H1 (cell line): ENCODE measurements around the gene HHAT. TPM values are rescaled to one million over a fixed set of nuclear protein-coding genes. Genes with fewer than 3 reads are reported as not detected.

Experiments used
- CTCF ChIA-PET: fragments of 300-600 bp; sonication (Branson Sonifier 250); formaldehyde crosslinking; loops from one replicate; lab custom pipeline; 2021; ENCODE audit not compliant: partially characterized antibody; lab: Charles Lee
- POLR2A ChIA-PET: fragments of 300-600 bp; sonication (Branson Sonifier 250); formaldehyde crosslinking; loops from one replicate; lab custom pipeline; 2021; ENCODE audit warnings: inconsistent platforms; ENCODE audit not compliant: partially characterized antibody; lab: Charles Lee
- DNase-seq, 2 experiments: peaks; one replicate each; pipeline versions ENCODE4 v3.0.0 to v3.0.0-alpha.2; 2010 to 2022; ENCODE audit warnings: low spot score in 2 of 2, low read depth in 1 of 2, mixed read lengths in 1 of 2
- FAIRE-seq: peaks from 2 replicates; lab custom pipeline; 2011; peaks lifted over from hg19 to GRCh38; lab: Jason Lieb, UNC
- H2AFZ ChIP-seq: 2 replicates; pipeline ENCODE4 v1.8.1; 2012; ENCODE audit warnings: low read length, inconsistent platforms
- H2AK5ac ChIP-seq: 2 replicates; pipeline ENCODE4 v1.6.1; 2013; ENCODE audit warnings: low read depth, low read length
- H2BK120ac ChIP-seq: replicated peaks from 2 replicates; pipeline ENCODE3; 2013; ENCODE audit warnings: low read depth, low read length, inconsistent platforms
- H2BK12ac ChIP-seq: 2 replicates; pipeline ENCODE4 v1.6.1; 2013; ENCODE audit warnings: low read depth, low read length
- H2BK15ac ChIP-seq: 2 replicates; pipeline ENCODE4 v1.6.1; 2013; ENCODE audit warnings: low read length
- H2BK20ac ChIP-seq: 2 replicates; pipeline ENCODE4 v1.6.1; 2013; ENCODE audit warnings: low read length
- H2BK5ac ChIP-seq: 2 replicates; pipeline ENCODE4 v1.6.1; 2013; ENCODE audit warnings: low read depth, low read length
- H3K14ac ChIP-seq: 2 replicates; pipeline ENCODE4 v1.6.1; 2013; ENCODE audit warnings: inconsistent platforms; ENCODE audit not compliant: insufficient read length
- H3K18ac ChIP-seq: 2 replicates; pipeline ENCODE4 v1.6.1; 2013; ENCODE audit warnings: low read length; ENCODE audit errors: extremely low read depth
- H3K23ac ChIP-seq: 2 replicates; pipeline ENCODE4 v1.6.1; 2013; ENCODE audit warnings: inconsistent platforms; ENCODE audit not compliant: insufficient read length
- H3K23me2 ChIP-seq: 2 replicates; pipeline ENCODE4 v1.6.1; 2013; ENCODE audit warnings: low read depth, low read length
- H3K27ac ChIP-seq: 2 replicates; pipeline ENCODE4 v1.6.1; 2011; ENCODE audit warnings: low read depth, low read length, inconsistent platforms
- H3K27me3 ChIP-seq, 4 experiments: replicated peaks in 1 of 4; 1 replicate in 1 of 4; 2 replicates in 3 of 4; pipeline versions ENCODE4 v1.6.1 to v1.8.1; 2011 to 2013; ENCODE audit warnings: low read length in 3 of 4, mild to moderate bottlenecking in 3 of 4, inconsistent platforms in 2 of 4, mixed read lengths in 2 of 4, moderate library complexity in 1 of 4; ENCODE audit not compliant: control insufficient read depth in 3 of 4, insufficient read depth in 3 of 4; ENCODE audit errors: extremely low read depth in 1 of 4
- H3K36me3 ChIP-seq, 4 experiments: 2 replicates each; pipeline versions ENCODE4 v1.6.1 to v1.8.1; 2011 to 2013; ENCODE audit warnings: mild to moderate bottlenecking in 4 of 4, low read length in 3 of 4, moderate library complexity in 2 of 4, control low read depth in 1 of 4, inconsistent platforms in 1 of 4; ENCODE audit not compliant: insufficient read depth in 4 of 4, control insufficient read depth in 2 of 4
- H3K4ac ChIP-seq: replicated peaks from 2 replicates; pipeline ENCODE3; 2013; ENCODE audit warnings: low read length, low read depth, mixed read lengths, inconsistent platforms; ENCODE audit not compliant: insufficient read length
- H3K4me1 ChIP-seq, 4 experiments: replicated peaks in 1 of 4; 1 replicate in 1 of 4; 2 replicates in 3 of 4; pipeline versions ENCODE4 v1.6.1 to v1.8.1; 2011 to 2013; ENCODE audit warnings: low read length in 3 of 4, inconsistent platforms in 2 of 4, mixed read lengths in 1 of 4; ENCODE audit not compliant: insufficient read depth in 4 of 4, control insufficient read depth in 3 of 4
- H3K4me2 ChIP-seq, 2 experiments: 2 replicates each; pipeline versions ENCODE4 v1.6.1 to v1.8.1; 2011 to 2013; ENCODE audit warnings: low read depth in 2 of 2, low read length in 2 of 2, control low read depth in 1 of 2, inconsistent platforms in 1 of 2, mild to moderate bottlenecking in 1 of 2; ENCODE audit not compliant: insufficient read depth in 1 of 2
- H3K4me3 ChIP-seq, 4 experiments: fragments of 200-600, 300-600 bp in 1 of 4; sonication (generic), shearing (Covaris generic), sonication (Bioruptor Twin) in 1 of 4; 2 replicates each; pipeline versions ENCODE4 v1.5.1 to v1.8.1; 2011 to 2016; ENCODE audit warnings: low read length in 4 of 4, low read depth in 3 of 4, control low read depth in 2 of 4, inconsistent platforms in 2 of 4, mild to moderate bottlenecking in 2 of 4, mixed read lengths in 1 of 4, moderate library complexity in 1 of 4; ENCODE audit not compliant: insufficient read depth in 2 of 4; ENCODE audit errors: extremely low read depth in 1 of 4
- H3K56ac ChIP-seq: replicated peaks from 2 replicates; pipeline ENCODE3; 2013; ENCODE audit warnings: low read depth, mild to moderate bottlenecking, mixed read lengths, low read length, inconsistent platforms; ENCODE audit not compliant: insufficient read length
- H3K79me1 ChIP-seq: 2 replicates; pipeline ENCODE4 v1.6.1; 2013; ENCODE audit warnings: low read depth, low read length, control low read depth
- H3K79me2 ChIP-seq, 2 experiments: 2 replicates each; pipeline versions ENCODE4 v1.6.1 to v1.8.1; 2012 to 2013; ENCODE audit warnings: low read length in 2 of 2, mild to moderate bottlenecking in 2 of 2, inconsistent platforms in 1 of 2; ENCODE audit not compliant: insufficient read depth in 2 of 2, control insufficient read depth in 1 of 2
- H3K9ac ChIP-seq, 4 experiments: replicated peaks in 1 of 4; 1 replicate in 1 of 4; 2 replicates in 3 of 4; pipeline versions ENCODE4 v1.6.1 to v1.8.1; 2011 to 2013; ENCODE audit warnings: low read depth in 3 of 4, low read length in 3 of 4, control low read depth in 2 of 4, mild to moderate bottlenecking in 2 of 4, moderate library complexity in 2 of 4, inconsistent platforms in 1 of 4; ENCODE audit errors: extremely low read depth in 1 of 4
- H3K9me3 ChIP-seq, 2 experiments: 2 replicates each; pipeline versions ENCODE4 v1.6.1 to v1.8.1; 2012 to 2013; ENCODE audit warnings: mild to moderate bottlenecking in 2 of 2, moderate library complexity in 2 of 2, control low read depth in 1 of 2, inconsistent platforms in 1 of 2, low read depth in 1 of 2, low read length in 1 of 2, mixed read lengths in 1 of 2; ENCODE audit not compliant: insufficient read depth in 2 of 2
- H4K20me1 ChIP-seq, 2 experiments: replicated peaks in 1 of 2; 2 replicates each; pipeline versions ENCODE3 to v1.8.1; 2011 to 2013; ENCODE audit warnings: inconsistent platforms in 2 of 2, low read length in 2 of 2, mild to moderate bottlenecking in 1 of 2; ENCODE audit not compliant: insufficient read depth in 2 of 2, control insufficient read depth in 1 of 2
- H4K5ac ChIP-seq: 2 replicates; pipeline ENCODE4 v1.6.1; 2013; ENCODE audit warnings: low read length, low read depth, mixed read lengths, inconsistent platforms; ENCODE audit not compliant: insufficient read length
- H4K8ac ChIP-seq: 2 replicates; pipeline ENCODE4 v1.8.0; 2013; ENCODE audit warnings: mild to moderate bottlenecking, moderate library complexity, low read length, inconsistent platforms; ENCODE audit not compliant: insufficient read depth; ENCODE audit errors: extremely low read depth
- H4K91ac ChIP-seq: replicated peaks from 2 replicates; pipeline ENCODE3; 2013; ENCODE audit warnings: low read length, mixed read lengths, inconsistent platforms; ENCODE audit not compliant: insufficient read length
- BACH1 ChIP-seq: IDR thresholded peaks from 2 replicates; pipeline ENCODE4 v1.6.1; 2012; ENCODE audit warnings: low read length, improper control_type of control experiment
- CBX8 ChIP-seq: fragments of 300-800, 300-1000 bp; sonication (generic); IDR thresholded peaks from 2 replicates; pipeline ENCODE4 v1.7.1; 2016; ENCODE audit warnings: low read depth, low read length, borderline replicate concordance
- CREB1 ChIP-seq: IDR thresholded peaks from 2 replicates; pipeline ENCODE4 v1.6.1; 2012; ENCODE audit warnings: inconsistent platforms
- EGR1 ChIP-seq: IDR thresholded peaks from 2 replicates; pipeline ENCODE4 v1.6.1; 2011; ENCODE audit warnings: low read depth, low read length, borderline replicate concordance
- FOSL1 ChIP-seq: IDR thresholded peaks from 2 replicates; pipeline ENCODE4 v1.6.1; 2011; ENCODE audit warnings: mild to moderate bottlenecking, low read depth, low read length, moderate library complexity; ENCODE audit not compliant: insufficient read depth
- GABPA ChIP-seq: IDR thresholded peaks from 2 replicates; pipeline ENCODE4 v1.6.1; 2011; ENCODE audit warnings: mild to moderate bottlenecking, low read length, moderate library complexity, borderline replicate concordance; ENCODE audit not compliant: insufficient read depth
- JUND ChIP-seq: IDR thresholded peaks from 2 replicates; pipeline ENCODE4 v1.6.1; 2011; ENCODE audit warnings: mild to moderate bottlenecking, improper control_type of control experiment, low read length
- KDM5A ChIP-seq: fragments of 200-600 bp; IDR thresholded peaks from 2 replicates; pipeline ENCODE4 v1.7.1; 2012; ENCODE audit warnings: mild to moderate bottlenecking, low read length, inconsistent platforms, mixed read lengths
- NRF1 ChIP-seq: IDR thresholded peaks from 2 replicates; pipeline ENCODE4 v1.6.1; 2011; ENCODE audit warnings: mild to moderate bottlenecking, low read depth, low read length, improper control_type of control experiment
- SAP30 ChIP-seq: fragments of 300-600 bp; sonication (generic); IDR thresholded peaks from 2 replicates; pipeline ENCODE4 v1.7.1; 2012; ENCODE audit warnings: low read length, moderate library complexity, mild to moderate bottlenecking, inconsistent platforms; ENCODE audit not compliant: insufficient read depth, insufficient replicate concordance
- SP2 ChIP-seq: IDR thresholded peaks from 2 replicates; pipeline ENCODE4 v1.6.1; 2012; ENCODE audit warnings: mild to moderate bottlenecking, low read length, inconsistent platforms
- SUZ12 ChIP-seq: fragments of 200-600 bp; sonication (generic); IDR thresholded peaks from 2 replicates; pipeline ENCODE4 v1.6.1; 2012; ENCODE audit warnings: mild to moderate bottlenecking, inconsistent platforms, low read length, moderate library complexity, mixed read lengths
- TCF12 ChIP-seq: IDR thresholded peaks from 2 replicates; pipeline ENCODE4 v1.6.1; 2011; ENCODE audit warnings: low read depth, mild to moderate bottlenecking, low read length
- TEAD4 ChIP-seq: IDR thresholded peaks from 2 replicates; pipeline ENCODE4 v1.6.1; 2012; ENCODE audit warnings: low read depth, low read length, inconsistent platforms, mixed read lengths
- YY1 ChIP-seq: IDR thresholded peaks from 2 replicates; pipeline ENCODE4 v1.6.1; 2011; ENCODE audit warnings: low read depth, mild to moderate bottlenecking, low read length
- WGBS, 2 experiments: shearing (Covaris generic) in 1 of 2; methylation state at CpG; one replicate each; pipeline versions ENCODE4 v1.1.6 to v1.1.7; 2013 to 2015; ENCODE audit warnings: low lambda C conversion rate in 2 of 2, mixed read lengths in 2 of 2, inconsistent platforms in 1 of 2, low coverage in 1 of 2, missing lambda C conversion rate in 1 of 2; ENCODE audit not compliant: insufficient replicate concordance in 2 of 2, insufficient coverage in 1 of 2, insufficient read length in 1 of 2; ENCODE audit errors: extremely low coverage in 1 of 2, missing lambda C conversion rate in 1 of 2; 5-methylcytosine and 5-hydroxymethylcytosine counted together
- polyA plus RNA-seq, 7 experiments: library from polyadenylated mRNA; depleted of rRNA in 3 of 7; stranded (reverse) in 5 of 7; unstranded in 2 of 7; fragments of >200 nt in 5 of 7; fragments of 200-250 nt in 2 of 7; gene quantifications; 1 replicate in 5 of 7; 2 replicates in 1 of 7; 4 replicates in 1 of 7; pipeline versions ENCODE4 v1.2.1 to v1.2.3, GENCODE V29; 2011 to 2013; ENCODE audit warnings: missing spikeins in 2 of 7, mixed read lengths in 2 of 7
- total RNA-seq: library from RNA; stranded (reverse); fragmentation: NEBNext Ultra II Directional; extraction: Animal tissue kit (Norgen Biotek cat#: 25700); gene quantifications from 2 replicates; pipeline ENCODE4 v1.2.1, GENCODE V29; 2021
- TF ChIP-seq, protein P1 (sequence below): IDR thresholded peaks from 2 replicates; pipeline ENCODE4 v1.6.1; 2012; ENCODE audit warnings: inconsistent platforms

The HHAT gene
- total and polyA plus RNA-seq, 2 of the 8 experiments (the other 6 are each of a cell fraction or from before 2014, with no cell fraction given): 0.15 to 0.51 TPM

DNA sequence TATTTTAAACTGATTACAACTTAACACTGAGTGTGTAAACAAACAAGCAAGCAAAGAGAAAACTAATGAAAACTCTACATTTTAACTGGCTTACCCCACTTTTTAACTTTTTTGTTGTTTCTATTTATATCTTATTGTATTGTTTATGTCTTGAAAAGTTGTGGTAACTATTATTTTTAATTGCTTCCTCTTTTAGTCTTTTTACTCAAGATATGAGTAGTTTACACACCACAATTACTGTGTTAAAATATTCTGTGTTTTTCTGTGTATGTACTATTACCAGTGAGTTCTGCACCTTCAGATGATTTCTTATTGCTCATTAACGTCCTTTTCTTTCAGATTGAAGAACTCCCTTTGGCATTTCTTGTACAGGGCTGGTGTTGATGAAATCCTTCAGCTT is 4.7 kb upstream of the HHAT start:
- POLR2A ChIA-PET: interaction anchor here (0.6 kb wide), 1 partner anchor 51 kb away, joined by 3 read pairs; no protein-coding TSS in a partner anchor
- no peak overlapping the region for H3K56ac ChIP-seq
- no peaks in the 10 kb centered on the region for H3K79me2 ChIP-seq
- TF ChIP-seq CBX8 (no peak), FOSL1 (no peak), EGR1 (no peak), CREB1 (no peak), BACH1 (no peak), YY1 (no peak), SP2 (no peak), KDM5A (no peak), GABPA (no peak), SUZ12 (no peak), TCF12 (no peak), JUND (no peak), SAP30 (no peak), TEAD4 (no peak), NRF1 (no peak)
- TF ChIP-seq, protein P1, sequence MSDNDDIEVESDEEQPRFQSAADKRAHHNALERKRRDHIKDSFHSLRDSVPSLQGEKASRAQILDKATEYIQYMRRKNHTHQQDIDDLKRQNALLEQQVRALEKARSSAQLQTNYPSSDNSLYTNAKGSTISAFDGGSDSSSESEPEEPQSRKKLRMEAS: no peak

More for the DNA sequence above, 4.7 kb upstream of the HHAT start:
- H3K79me1 ChIP-seq: no peaks in the 10 kb centered on the region
- H3K23ac ChIP-seq: no peak overlapping the region
- H2BK12ac ChIP-seq: no peak overlapping the region
- H3K27me3 ChIP-seq: peaks cover 12 to 21% (median 18%) of the 10 kb centered on the region in 4 experiments
- no peak overlapping the region for H3K4me2 ChIP-seq
- H2BK120ac ChIP-seq: no peak overlapping the region
- H3K4me3 ChIP-seq: no peak overlapping the region
- no peak overlapping the region for H2BK20ac ChIP-seq
- H3K4ac ChIP-seq: no peak overlapping the region
- H4K5ac ChIP-seq: no peak overlapping the region
- DNase-seq: no peak
- 80% methylated on average over 1 of the region's 1 CpG; no CpG with 5 or more reads in 1 of the 2 experiments for WGBS, 2 experiments
- no peak overlapping the region for H4K91ac ChIP-seq
- no peaks in the 10 kb centered on the region for H3K9me3 ChIP-seq
- CTCF ChIA-PET: interaction anchor here (1.5 kb wide), 1 partner anchor 461 kb away, joined by 3 read pairs; no protein-coding TSS in a partner anchor
- H2AK5ac ChIP-seq: no peak overlapping the region
- H2AFZ ChIP-seq: no peak overlapping the region
- no peak overlapping the region for H3K9ac ChIP-seq
- no peak overlapping the region for H2BK5ac ChIP-seq
- H4K8ac ChIP-seq: no peak overlapping the region
- H3K4me1 ChIP-seq: peaks cover 0 to 5% (median 0%) of the 10 kb centered on the region in 4 experiments; a peak in 2 of 7 replicates
- H4K20me1 ChIP-seq: no peaks in the 10 kb centered on the region
- H3K14ac ChIP-seq: no peak overlapping the region
- H3K23me2 ChIP-seq: peaks cover 3% of the 10 kb centered on the region; the same call in 1 of the 2 replicates
- H3K18ac ChIP-seq: no peak overlapping the region
- H2BK15ac ChIP-seq: no peak overlapping the region
- no peak for FAIRE-seq
- H3K36me3 ChIP-seq: no peaks in the 10 kb centered on the region
- no peak overlapping the region for H3K27ac ChIP-seq
